Naive B cell (primary cell): ENCODE measurements around the gene KRT26. TPM values are rescaled to one million over a fixed set of nuclear protein-coding genes. Genes with fewer than 3 reads are reported as not detected.

Experiments used
- ATAC-seq, 2 donors: fragments of 150-1000 bp; cut with Tn5 transposase; 2 replicates each; pipeline ENCODE4 v1.10.0; 2021; ENCODE audit warnings: low read depth in 2 of 2, mild to moderate bottlenecking in 2 of 2, moderate library complexity in 2 of 2
- DNase-seq: peaks from one replicate; pipeline ENCODE4 v3.0.0; 2022
- H3K27ac Mint-ChIP-seq, 6 donors: one replicate each; pipeline ENCODE4 v1.8.0; 2020 to 2022; ENCODE audit warnings: mild to moderate bottlenecking in 6 of 6, mixed read lengths in 6 of 6, moderate library complexity in 5 of 6, inconsistent platforms in 2 of 6
- H3K27me3 Mint-ChIP-seq, 3 donors: one replicate each; pipeline ENCODE4 v1.8.0; 2021 to 2022; ENCODE audit warnings: mixed read lengths in 3 of 3, mild to moderate bottlenecking in 1 of 3
- H3K36me3 Mint-ChIP-seq, 2 donors: one replicate each; pipeline ENCODE4 v1.8.0; 2020 to 2022; ENCODE audit warnings: mixed read lengths in 2 of 2, inconsistent platforms in 1 of 2, mild to moderate bottlenecking in 1 of 2
- H3K4me1 Mint-ChIP-seq, 3 donors: one replicate each; pipeline ENCODE4 v1.8.0; 2020 to 2022; ENCODE audit warnings: mixed read lengths in 3 of 3, inconsistent platforms in 1 of 3, mild to moderate bottlenecking in 1 of 3, moderate library complexity in 1 of 3
- H3K4me3 Mint-ChIP-seq, 8 donors: one replicate each; pipeline ENCODE4 v1.8.0; 2020 to 2022; ENCODE audit warnings: mild to moderate bottlenecking in 8 of 8, mixed read lengths in 8 of 8, moderate library complexity in 8 of 8, inconsistent platforms in 2 of 8
- H3K9me3 Mint-ChIP-seq, 7 donors: one replicate each; pipeline ENCODE4 v1.8.0; 2020 to 2022; ENCODE audit warnings: mixed read lengths in 7 of 7, mild to moderate bottlenecking in 5 of 7, inconsistent platforms in 2 of 7, moderate library complexity in 1 of 7
- polyA plus RNA-seq, 6 donors: library from polyadenylated mRNA; unstranded; fragments of 300-500 nt; fragmentation: Illumina TruSeq; gene quantifications; one replicate each; pipeline ENCODE4 v1.2.3, GENCODE V29; 2021; ENCODE audit warnings: low read depth in 6 of 6

KRT26 gene
- polyA plus RNA-seq, 6 donors from 2014 or later: not detected

DNA sequence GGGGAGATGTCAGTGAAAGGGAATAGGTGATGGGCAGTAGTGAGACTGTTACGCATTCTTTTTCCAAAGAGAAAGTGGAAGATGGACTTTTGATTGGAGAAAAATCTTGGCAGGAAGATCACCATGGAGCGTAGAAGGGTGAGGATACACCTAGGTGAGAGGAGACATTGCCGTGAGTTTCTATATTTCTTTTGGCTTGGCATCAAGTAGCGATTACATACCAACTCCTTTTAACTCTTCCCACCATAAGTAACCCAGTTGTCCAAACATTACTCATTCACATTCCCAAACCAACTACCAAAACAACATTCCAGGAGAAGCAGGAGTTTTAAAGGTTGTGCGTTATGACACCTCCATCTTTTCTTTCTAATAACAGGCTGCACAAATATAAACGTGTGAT is 38.5 kb upstream of the KRT26 start:
- Mint-ChIP-seq H3K9me3 (peaks cover 0 to 19% (median 3%) of the 10 kb centered on the region in 7 donors), H3K27me3 (peaks cover 83 to 87% (median 86%) of the 10 kb centered on the region in 3 donors), H3K4me3 (no peak overlapping the region), H3K27ac (no peak overlapping the region), H3K36me3 (peaks cover 0 to 7% of the 10 kb centered on the region in 2 donors), H3K4me1 (no peaks in the 10 kb centered on the region)
- no peak for ATAC-seq
- no peak for DNase-seq

- peaks cover 86 to 92% (median 92%) of the 10 kb centered on the region in 3 donors for H3K27me3 Mint-ChIP-seq
- H3K4me1 Mint-ChIP-seq: no peaks in the 10 kb centered on the region
- H3K4me3 Mint-ChIP-seq: no peak overlapping the region
- no peak overlapping the region for H3K27ac Mint-ChIP-seq
- H3K36me3 Mint-ChIP-seq: peaks cover 0 to 12% of the 10 kb centered on the region in 2 donors
- peaks cover 0 to 24% (median 4%) of the 10 kb centered on the region in 7 donors for H3K9me3 Mint-ChIP-seq
- DNase-seq (no peak), ATAC-seq (no peak)
Measured at GRCh38 chr17:40809721-40810421, 37.9 kb upstream of the KRT26 start.

GRCh38 chr17:40806131-40806530 is 34.1 kb upstream of the KRT26 start:
- peaks cover 0 to 11% of the 10 kb centered on the region in 2 donors for H3K36me3 Mint-ChIP-seq
- peaks cover 0 to 12% (median 0%) of the 10 kb centered on the region in 7 donors for H3K9me3 Mint-ChIP-seq
- ATAC-seq: no peak
- peaks cover 0 to 5% (median 3%) of the 10 kb centered on the region in 3 donors for H3K4me1 Mint-ChIP-seq
- no peak overlapping the region for H3K4me3 Mint-ChIP-seq
- H3K27me3 Mint-ChIP-seq: peaks cover 61 to 65% (median 65%) of the 10 kb centered on the region in 3 donors
- no peak overlapping the region for H3K27ac Mint-ChIP-seq
- DNase-seq: no peak

GRCh38 chr17:40803617-40804082 is 31.6 kb upstream of the KRT26 start:
- Mint-ChIP-seq H3K4me3 (no peak overlapping the region), H3K27me3 (peaks cover 41 to 49% (median 44%) of the 10 kb centered on the region in 3 donors), H3K4me1 (peaks cover 0 to 5% (median 3%) of the 10 kb centered on the region in 3 donors)

GRCh38 chr17:40801157-40801556 is 29.2 kb upstream of the KRT26 start:
- ATAC-seq (no peak), DNase-seq (no peak)
- H3K27ac Mint-ChIP-seq: no peak overlapping the region
- peaks cover 0 to 16% of the 10 kb centered on the region in 2 donors for H3K36me3 Mint-ChIP-seq
- peaks cover 0 to 5% (median 3%) of the 10 kb centered on the region in 3 donors for H3K4me1 Mint-ChIP-seq
- H3K9me3 Mint-ChIP-seq: peaks cover 0 to 6% (median 0%) of the 10 kb centered on the region in 7 donors
- H3K27me3 Mint-ChIP-seq: peaks cover 24 to 35% (median 34%) of the 10 kb centered on the region in 3 donors
- no peak overlapping the region for H3K4me3 Mint-ChIP-seq

More at GRCh38 chr17:40803617-40804082, 31.6 kb upstream of the KRT26 start:
- Mint-ChIP-seq H3K9me3 (peaks cover 0 to 6% (median 0%) of the 10 kb centered on the region in 7 donors), H3K27ac (no peak overlapping the region), H3K36me3 (peaks cover 0 to 11% of the 10 kb centered on the region in 2 donors)
- ATAC-seq (peak; percentile 89 to 99), DNase-seq (peak; percentile 66)

DNA sequence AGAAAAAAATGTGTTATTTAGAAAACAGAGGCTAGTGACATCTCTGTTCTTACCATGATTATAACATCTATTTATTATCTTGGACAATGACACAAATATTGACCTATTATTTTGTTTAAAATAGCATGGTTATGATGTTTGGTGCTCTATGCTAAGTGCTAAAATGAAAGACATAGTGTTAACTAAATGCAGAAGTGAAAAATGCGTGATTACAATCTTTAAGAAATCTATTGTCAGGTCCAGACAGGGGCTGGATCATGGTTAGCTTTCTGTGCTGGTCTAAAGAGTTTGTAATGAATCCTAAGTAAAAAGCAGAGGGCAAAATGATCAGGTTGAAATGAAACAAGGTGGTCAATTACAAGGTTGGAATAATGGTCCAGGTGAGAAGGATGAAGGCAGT is 28.4 kb upstream of the KRT26 start:
- ATAC-seq (no peak), DNase-seq (no peak)
- H3K27ac Mint-ChIP-seq: no peak overlapping the region
- peaks cover 0 to 5% (median 3%) of the 10 kb centered on the region in 3 donors for H3K4me1 Mint-ChIP-seq
- H3K9me3 Mint-ChIP-seq: peaks cover 0 to 5% (median 0%) of the 10 kb centered on the region in 7 donors
- peaks cover 27 to 35% (median 35%) of the 10 kb centered on the region in 3 donors for H3K27me3 Mint-ChIP-seq
- no peak overlapping the region for H3K4me3 Mint-ChIP-seq
- peaks cover 0 to 15% of the 10 kb centered on the region in 2 donors for H3K36me3 Mint-ChIP-seq

DNA sequence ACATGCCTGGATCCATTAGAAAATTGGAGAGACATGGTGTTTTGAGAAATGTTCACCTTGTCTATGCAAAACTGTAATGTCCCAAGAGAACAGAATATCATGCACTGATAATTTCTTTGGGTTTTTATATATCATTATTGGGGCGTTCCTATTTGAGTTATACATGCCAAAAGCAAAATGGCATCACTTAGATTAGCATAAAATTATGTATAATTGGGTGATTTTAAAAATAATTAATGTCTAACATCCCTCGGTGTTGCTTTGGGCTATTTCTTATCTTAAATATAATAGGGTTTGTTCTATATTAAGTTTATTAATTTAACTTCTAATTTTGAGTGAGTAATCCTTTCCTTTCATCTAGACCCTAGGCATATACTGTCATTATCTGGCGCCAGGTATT is 27.9 kb upstream of the KRT26 start, which contains the start of gene KRT28:
KRT28 (minus strand) TSS at position 101 of the 400 bp plus-strand sequence; CDS start at position 35, 66 bp downstream.
- H3K9me3 Mint-ChIP-seq: peaks cover 0 to 1% (median 0%) of the 10 kb centered on the region in 7 donors
- peaks cover 27 to 34% (median 33%) of the 10 kb centered on the region in 3 donors for H3K27me3 Mint-ChIP-seq
- peaks cover 0 to 10% of the 10 kb centered on the region in 2 donors for H3K36me3 Mint-ChIP-seq
- H3K4me1 Mint-ChIP-seq: peaks cover 0 to 5% (median 3%) of the 10 kb centered on the region in 3 donors
- H3K4me3 Mint-ChIP-seq: no peak within 1 kb of the TSS
- DNase-seq (no peak), ATAC-seq (no peak)
- no peak within 1 kb of the TSS for H3K27ac Mint-ChIP-seq

DNA sequence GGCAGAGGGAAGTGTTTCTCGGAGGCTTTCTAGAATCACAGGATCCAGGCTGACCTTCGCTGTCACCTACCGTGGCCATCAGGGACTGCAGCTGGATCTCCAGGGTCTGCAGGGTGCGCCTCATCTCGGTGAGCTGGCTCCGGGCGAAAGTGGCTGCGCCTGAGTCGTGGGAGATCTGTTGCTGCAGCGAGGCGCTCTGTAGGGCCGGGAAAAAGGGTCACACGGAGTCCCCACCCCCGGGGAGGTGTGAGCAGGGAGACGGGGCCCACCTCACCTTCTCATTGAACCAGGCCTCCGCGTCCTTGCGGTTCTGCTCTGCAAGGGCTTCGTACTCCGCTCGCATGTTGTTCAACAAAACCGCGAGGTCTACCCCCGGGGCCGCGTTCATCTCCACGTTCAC is 24.8 kb upstream of the KRT26 start:
- Mint-ChIP-seq H3K9me3 (no peaks in the 10 kb centered on the region), H3K4me3 (no peak overlapping the region), H3K27me3 (peaks cover 33 to 44% (median 39%) of the 10 kb centered on the region in 3 donors), H3K4me1 (no peaks in the 10 kb centered on the region), H3K27ac (peak overlapping the region in 1 of 6 donors; percentile 50), H3K36me3 (peaks cover 0 to 5% of the 10 kb centered on the region in 2 donors)
- ATAC-seq: no peak
- DNase-seq: no peak

GRCh38 chr17:40795019-40795667 is 23.1 kb upstream of the KRT26 start:
- no peak overlapping the region for H3K27ac Mint-ChIP-seq
- DNase-seq (no peak), ATAC-seq (no peak)
- no peaks in the 10 kb centered on the region for H3K4me1 Mint-ChIP-seq
- H3K4me3 Mint-ChIP-seq: no peak overlapping the region
- H3K9me3 Mint-ChIP-seq: no peaks in the 10 kb centered on the region
- H3K36me3 Mint-ChIP-seq: peaks cover 0 to 5% of the 10 kb centered on the region in 2 donors
- peaks cover 33 to 44% (median 39%) of the 10 kb centered on the region in 3 donors for H3K27me3 Mint-ChIP-seq

GRCh38 chr17:40794466-40794865 is 22.5 kb upstream of the KRT26 start:
- Mint-ChIP-seq H3K4me1 (no peaks in the 10 kb centered on the region), H3K27me3 (peaks cover 33 to 44% (median 39%) of the 10 kb centered on the region in 3 donors), H3K4me3 (no peak overlapping the region), H3K36me3 (peaks cover 0 to 5% of the 10 kb centered on the region in 2 donors), H3K9me3 (no peaks in the 10 kb centered on the region), H3K27ac (peak overlapping the region in 1 of 6 donors; percentile 67)
- DNase-seq: no peak
- ATAC-seq: no peak

- DNase-seq: no peak
- Mint-ChIP-seq H3K27me3 (peaks cover 33 to 44% (median 39%) of the 10 kb centered on the region in 3 donors), H3K36me3 (peaks cover 0 to 5% of the 10 kb centered on the region in 2 donors), H3K4me1 (no peaks in the 10 kb centered on the region), H3K27ac (no peak overlapping the region), H3K9me3 (no peaks in the 10 kb centered on the region), H3K4me3 (no peak overlapping the region)
- no peak for ATAC-seq
Measured at GRCh38 chr17:40793832-40794231, 21.8 kb upstream of the KRT26 start.

- Mint-ChIP-seq H3K27me3 (peaks cover 29 to 49% (median 45%) of the 10 kb centered on the region in 3 donors), H3K9me3 (no peaks in the 10 kb centered on the region), H3K4me3 (no peak overlapping the region), H3K4me1 (no peaks in the 10 kb centered on the region), H3K36me3 (peaks cover 0 to 5% of the 10 kb centered on the region in 2 donors), H3K27ac (no peak overlapping the region)
- no peak for ATAC-seq
- no peak for DNase-seq
Measured at GRCh38 chr17:40791787-40792436, 19.9 kb upstream of the KRT26 start.

DNA sequence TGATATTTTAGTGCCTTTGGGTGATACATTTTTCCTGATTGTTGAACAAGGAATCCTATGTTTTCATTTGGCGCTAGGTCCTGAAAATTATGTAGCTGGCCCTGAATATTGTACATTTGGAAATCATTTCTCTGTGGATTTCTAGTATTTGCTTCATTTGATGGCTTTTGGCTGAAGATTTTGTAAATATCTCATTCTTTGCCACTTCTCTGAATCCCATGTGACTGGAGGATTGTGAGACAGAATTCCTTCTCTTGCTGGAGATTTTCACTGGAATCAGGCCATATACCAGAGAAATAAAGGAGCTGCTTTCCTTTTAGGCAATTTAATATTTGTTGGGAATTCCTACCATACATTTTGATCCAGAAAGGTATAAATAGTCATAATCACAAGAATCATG is 19.1 kb upstream of the KRT26 start:
- peaks cover 24 to 43% (median 38%) of the 10 kb centered on the region in 3 donors for H3K27me3 Mint-ChIP-seq
- H3K36me3 Mint-ChIP-seq: no peaks in the 10 kb centered on the region
- no peak for DNase-seq

More for the DNA sequence above, 19.1 kb upstream of the KRT26 start:
- ATAC-seq: no peak
- no peak overlapping the region for H3K4me3 Mint-ChIP-seq
- H3K27ac Mint-ChIP-seq: no peak overlapping the region
- no peaks in the 10 kb centered on the region for H3K9me3 Mint-ChIP-seq
- no peaks in the 10 kb centered on the region for H3K4me1 Mint-ChIP-seq
